Activated CD4-positive, alpha-beta T cell treated with anti-CD3 and anti-CD28 coated beads, Interleukin-2, amount 50 U/mL, for 1 hour (primary cell): ENCODE results near the gene CHIT1.
"Not testable (repeated sequence)": the region's sequence is repeated elsewhere in the genome, so short reads cannot be mapped to it uniquely, and the experiment has no call there.

Experiments used
- DNase-seq: peaks from one replicate; pipeline ENCODE4 v3.0.0-alpha.2; 2020

CHIT1 gene

GRCh38 chr1:203264052-203264501 lies 34.6 kb upstream of the CHIT1 start:
- DNase-seq = no peak

GRCh38 chr1:203263496-203263895 lies 34.0 kb upstream of the CHIT1 start:
- no peak for DNase-seq

GRCh38 chr1:203256636-203257035 lies 27.2 kb upstream of the CHIT1 start:
- not testable (repeated sequence) for DNase-seq

GRCh38 chr1:203254782-203255181 lies 25.3 kb upstream of the CHIT1 start:
- DNase-seq = not testable (repeated sequence)

DNA sequence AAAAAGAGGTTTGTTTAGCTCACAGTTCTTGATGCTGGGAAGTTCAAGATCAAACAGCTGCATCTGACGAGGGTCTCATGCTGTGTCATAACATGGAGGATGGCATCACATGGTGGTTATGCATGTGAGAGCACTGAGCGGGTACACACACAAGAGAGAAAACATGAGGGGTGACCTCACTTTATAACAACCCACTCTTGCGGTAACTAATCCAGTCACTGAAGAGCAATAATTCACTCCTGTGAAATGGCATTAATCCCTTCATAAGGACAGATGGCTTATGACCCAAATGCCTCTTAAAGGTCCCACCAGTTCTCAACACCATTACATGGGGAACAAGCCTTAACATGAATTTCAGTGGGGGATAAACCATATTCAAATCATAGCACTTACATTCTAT lies 23.2 kb upstream of the CHIT1 start:
- DNase-seq = no peak

- no peak for DNase-seq
Measured at GRCh38 chr1:203251466-203251865, 22.0 kb upstream of the CHIT1 start.

DNA sequence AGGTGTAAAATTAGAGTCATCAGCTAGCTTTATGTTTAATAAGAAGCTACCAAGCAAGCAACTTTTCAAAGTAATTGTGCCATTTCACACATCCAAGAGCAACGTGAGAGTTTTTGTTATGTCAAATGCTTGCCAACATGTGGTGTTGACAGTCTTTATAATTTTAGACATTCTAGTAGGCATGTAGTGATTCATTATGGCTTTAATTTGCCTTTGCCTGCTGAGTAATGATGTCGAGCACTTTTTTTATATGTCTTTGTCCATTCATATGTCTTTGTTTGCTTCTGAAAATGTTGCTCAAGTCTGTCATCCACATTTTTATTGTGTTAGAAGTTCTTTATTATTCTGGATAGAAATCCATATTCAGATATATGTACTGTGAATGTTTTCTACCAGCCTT lies 21.4 kb upstream of the CHIT1 start:
- DNase-seq = no peak

GRCh38 chr1:203244776-203245175 lies 15.3 kb upstream of the CHIT1 start:
- no peak for DNase-seq

DNA sequence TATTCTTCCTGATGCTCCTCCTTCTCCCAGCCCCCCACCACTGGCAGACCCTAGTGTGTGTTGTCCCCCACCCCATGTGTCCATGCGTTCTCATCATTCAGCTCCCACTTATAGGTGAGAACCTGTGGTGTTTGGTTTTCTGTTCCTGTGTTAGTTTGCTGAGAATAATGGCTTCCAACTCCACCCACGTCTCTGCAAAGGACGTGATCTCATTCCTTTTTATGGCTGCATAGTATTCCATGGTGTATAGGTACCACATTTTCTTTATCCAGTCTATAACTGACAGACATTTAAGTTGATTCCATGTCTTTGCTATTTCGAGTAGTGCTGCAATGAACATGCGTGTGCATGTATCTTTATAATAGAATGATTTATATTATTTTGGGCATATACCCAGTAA lies 12.2 kb upstream of the CHIT1 start:
- not testable (repeated sequence) for DNase-seq

GRCh38 chr1:203239526-203240305 lies 10.2 kb upstream of the CHIT1 start:
- DNase-seq = no peak

- no peak for DNase-seq
Measured at GRCh38 chr1:203239081-203239480, 9.6 kb upstream of the CHIT1 start.

- DNase-seq = no peak
Measured at GRCh38 chr1:203238535-203238934, 9.1 kb upstream of the CHIT1 start.

DNA sequence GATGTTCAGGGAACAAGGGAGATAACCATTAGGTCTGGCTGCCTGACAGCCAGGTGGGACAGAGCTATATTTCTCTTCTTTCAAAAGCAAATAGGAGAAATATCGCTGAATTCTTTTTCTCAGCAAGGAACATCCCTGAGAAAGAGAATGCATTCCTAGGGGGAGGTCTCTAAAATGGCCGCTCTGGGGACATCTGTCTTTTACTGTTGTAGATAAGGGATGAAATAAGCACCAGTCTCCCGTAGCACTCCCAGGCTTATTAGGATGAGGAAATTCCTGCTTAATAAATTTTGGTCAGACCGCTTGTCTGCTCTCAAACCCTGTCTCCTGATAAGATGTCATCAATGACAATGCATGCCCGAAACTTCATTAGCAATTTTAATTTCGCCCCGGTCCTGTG lies 5.4 kb upstream of the CHIT1 start:
- not testable (repeated sequence) for DNase-seq

- DNase-seq = no peak
Measured at GRCh38 chr1:203228670-203229069, 803 bp downstream of the CHIT1 start.

DNA sequence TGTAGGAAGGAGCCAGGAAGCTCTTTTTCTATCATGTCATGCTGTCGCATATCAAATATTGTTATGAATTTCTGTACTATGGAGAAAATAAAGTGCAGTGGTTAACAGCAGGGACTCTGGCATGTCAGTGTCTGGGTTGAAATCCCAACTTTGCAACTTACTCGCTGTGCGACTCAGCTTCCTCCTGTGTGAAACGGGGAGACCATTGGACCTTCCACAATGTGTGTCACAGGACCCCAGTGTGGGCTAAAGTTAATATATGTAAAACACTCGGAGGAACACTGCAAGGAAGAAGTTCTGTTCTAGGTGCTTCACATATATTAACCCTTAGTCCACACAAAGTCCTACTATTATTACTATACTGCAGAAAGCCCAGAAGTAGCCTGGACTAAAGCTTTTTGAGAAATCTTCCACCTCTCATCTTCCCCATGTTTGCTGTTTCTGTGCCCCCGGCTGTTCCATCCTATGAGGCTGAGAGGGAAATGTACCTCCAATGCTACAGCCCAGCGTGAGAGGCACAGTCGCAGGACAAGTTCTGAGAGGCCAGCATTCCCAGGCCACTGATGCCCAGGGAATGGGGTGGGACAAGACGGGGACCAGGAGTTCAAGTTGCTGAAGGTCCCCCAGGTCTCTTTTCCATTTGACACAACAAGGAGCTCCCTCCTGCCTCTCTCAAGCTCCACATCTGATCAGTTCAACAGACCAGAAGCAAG lies 1.9 kb downstream of the CHIT1 start:
- DNase-seq = no peak

DNA sequence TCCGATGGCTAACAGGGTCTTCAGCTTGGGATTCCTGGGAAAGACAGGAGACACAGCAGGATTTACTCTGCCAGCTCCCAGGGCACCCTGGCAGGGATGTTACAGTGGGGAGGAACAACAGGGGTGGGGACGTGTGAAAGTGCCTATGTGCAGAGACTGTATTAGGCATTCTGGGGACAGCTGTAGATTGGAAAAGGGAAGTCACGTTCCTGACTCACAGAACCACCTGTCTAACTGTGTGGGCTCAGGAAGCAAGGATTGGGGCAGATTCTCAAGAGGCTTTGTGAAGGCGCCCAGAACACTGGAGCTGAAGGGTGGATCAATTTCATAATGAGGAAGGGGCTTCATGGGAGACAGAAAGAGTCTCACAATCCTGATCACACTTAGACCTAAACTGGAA lies 4.4 kb downstream of the CHIT1 start:
- no peak for DNase-seq

DNA sequence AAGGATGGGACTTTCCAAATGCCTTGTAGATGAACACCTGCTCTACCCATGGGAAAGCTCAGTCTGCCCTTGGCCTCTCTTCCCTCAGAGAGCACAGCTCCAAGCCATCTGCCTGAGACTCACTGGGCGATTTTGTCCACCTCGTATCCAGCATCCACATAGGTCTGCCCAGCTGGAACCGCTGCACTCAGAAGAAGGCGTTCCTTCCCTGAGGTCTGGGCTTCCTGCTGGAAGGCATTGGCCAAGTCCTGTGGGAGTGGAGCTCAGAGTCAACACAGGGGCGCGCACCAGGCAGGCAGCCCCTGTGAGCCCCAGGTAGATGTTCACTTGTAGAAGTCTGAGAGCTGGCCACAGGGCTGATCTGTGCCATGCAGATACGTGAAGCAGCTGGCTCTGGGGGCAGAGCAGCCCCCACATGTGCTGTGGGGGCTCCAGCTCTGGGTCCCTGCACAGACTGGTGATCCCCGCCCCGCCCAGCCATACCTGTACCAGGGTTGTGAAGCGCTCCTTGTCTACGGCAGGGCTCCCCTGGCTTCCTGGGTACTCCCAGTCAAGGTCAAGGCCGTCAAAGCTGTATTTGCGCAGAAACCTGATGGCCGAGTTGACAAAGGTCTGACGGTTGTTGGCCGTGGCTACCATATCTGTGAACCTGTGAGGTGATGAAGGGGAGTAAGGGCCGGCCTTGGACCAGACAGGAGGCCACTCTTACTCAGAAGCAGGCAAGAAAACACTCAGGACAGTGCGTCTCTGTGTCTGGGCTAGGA lies 6.3 kb downstream of the CHIT1 start:
- DNase-seq = no peak

DNA sequence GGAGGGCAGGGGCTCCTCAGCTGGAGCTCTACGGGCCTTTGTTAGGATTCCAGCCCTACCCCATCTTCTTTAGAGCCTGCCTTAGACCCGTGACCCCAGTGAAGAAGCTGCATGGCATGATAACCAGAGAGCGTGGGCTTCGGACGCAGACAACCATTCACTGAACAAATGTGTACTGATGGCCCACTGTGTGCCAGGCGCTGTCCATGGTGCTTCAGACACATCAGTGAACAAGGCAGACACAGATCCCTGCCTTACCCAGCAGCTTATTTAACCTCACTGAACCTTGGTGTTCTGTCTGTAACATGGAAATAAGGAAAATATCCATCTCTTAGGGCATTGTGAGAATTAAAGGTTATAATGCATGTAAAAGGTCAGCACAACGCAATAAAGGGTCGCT lies 9.5 kb downstream of the CHIT1 start:
- no peak for DNase-seq

DNA sequence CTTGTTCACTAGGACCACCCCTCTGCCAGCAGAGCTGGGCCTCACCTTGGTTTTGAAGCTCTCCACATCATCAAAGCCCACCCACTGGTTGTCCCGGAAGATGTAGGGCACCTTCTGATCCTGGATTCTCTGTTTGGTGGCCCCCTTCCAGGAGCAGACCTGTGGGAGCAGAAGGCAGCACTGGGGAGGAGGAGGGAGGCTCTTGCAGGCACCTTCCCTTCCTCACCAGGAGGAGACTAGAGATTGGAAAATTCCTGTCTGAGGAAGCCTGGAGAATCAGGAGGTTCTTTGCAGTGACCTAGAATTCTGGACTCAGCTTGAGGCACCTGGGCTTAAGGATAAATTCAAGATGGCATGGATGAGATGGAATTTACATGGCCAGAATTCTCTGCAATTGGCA lies 10.3 kb downstream of the CHIT1 start:
- DNase-seq = no peak

GRCh38 chr1:203217668-203218067 lies 11.8 kb downstream of the CHIT1 start:
- no peak for DNase-seq

GRCh38 chr1:203217139-203217655 lies 12.3 kb downstream of the CHIT1 start:
- no peak for DNase-seq

- peak; percentile 47 for DNase-seq
Measured at GRCh38 chr1:203216274-203217138, 13.0 kb downstream of the CHIT1 start.
